ENCODE results near the gene SLC35F6. TPM values are rescaled to one million over a fixed set of nuclear protein-coding genes. Genes with fewer than 3 reads are reported as not detected.

Gene SLC35F6
- total RNA-seq, 1 experiment from 2014 or later = 10.3 TPM

DNA sequence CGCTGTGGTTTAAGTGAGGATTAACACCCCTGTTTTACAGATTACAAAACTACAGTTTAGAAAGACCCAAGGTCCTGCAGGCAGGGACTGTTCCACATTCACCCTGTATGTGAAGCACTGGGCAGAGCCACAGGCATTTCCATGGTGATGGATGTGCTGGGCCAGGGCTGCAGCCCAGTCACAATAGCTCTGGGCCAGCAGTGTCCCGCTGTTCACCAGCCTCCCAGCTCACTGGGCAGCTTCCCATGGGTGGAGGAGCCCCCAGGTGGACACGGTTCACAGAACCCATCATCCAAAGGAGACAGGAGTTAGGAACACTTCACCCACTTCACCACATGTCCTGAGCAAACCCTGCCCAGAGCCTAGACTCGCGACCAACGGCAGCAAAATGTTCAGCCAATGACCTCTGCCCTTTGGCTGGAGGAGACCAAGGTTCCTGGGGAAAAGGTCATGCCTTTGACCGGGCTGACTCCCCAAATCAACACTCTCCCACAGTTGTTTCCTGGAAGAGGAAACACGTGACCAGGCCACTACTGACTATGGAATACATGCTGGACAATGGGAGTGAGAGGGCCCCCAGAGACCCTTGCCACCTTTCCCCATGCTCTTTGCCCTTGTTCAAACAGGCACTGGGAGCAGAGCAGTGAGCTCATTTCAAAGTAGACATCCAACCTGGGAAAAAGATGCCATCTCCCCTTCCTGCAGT is 28.0 kb upstream of the SLC35F6 start:
- Mint-ChIP-seq H3K36me3 (no peaks in the 10 kb centered on the region), H3K27ac (no peak overlapping the region), H3K27me3 (ENCODE audit: low read depth) (no peaks in the 10 kb centered on the region), H3K4me3 (no peak overlapping the region), H3K9me3 (no peaks in the 10 kb centered on the region), H3K4me1 (no peaks in the 10 kb centered on the region)
- ChIA-PET CTCF (interaction anchor here (0.6 to 1.6 kb wide), 2 partner anchors 10 to 60 kb away, joined by 3 to 10 read pairs; no protein-coding TSS in a partner anchor), POLR2A (no interaction called here)
- DNase-seq (ENCODE audit: low spot score) (no peak), ATAC-seq (no peak)
- no peak for TF ChIP-seq USF2 (CRISPR knock-in tag; IDR thresholded peaks at IDR 0.05)
- no peak for TF ChIP-seq TCF7 (CRISPR knock-in tag; IDR thresholded peaks at IDR 0.05; ENCODE audit: low read depth)
- no peak for TF ChIP-seq GRHL2 (CRISPR knock-in tag; IDR thresholded peaks at IDR 0.05; ENCODE audit: insufficient replicate concordance, severe bottlenecking)
- no peak for TF ChIP-seq CREM (CRISPR knock-in tag; IDR thresholded peaks at IDR 0.05)
- no peak for TF ChIP-seq TEAD4 (CRISPR knock-in tag; IDR thresholded peaks at IDR 0.05)
- no peak for TF ChIP-seq IRF2 (CRISPR knock-in tag; IDR thresholded peaks at IDR 0.05; ENCODE audit: borderline replicate concordance, low read depth)
- TF ChIP-seq ELF4 (CRISPR knock-in tag; IDR thresholded peaks at IDR 0.05; ENCODE audit: low read depth) = no peak
- no peak for TF ChIP-seq E2F5 (CRISPR knock-in tag; IDR thresholded peaks at IDR 0.05)

DNA sequence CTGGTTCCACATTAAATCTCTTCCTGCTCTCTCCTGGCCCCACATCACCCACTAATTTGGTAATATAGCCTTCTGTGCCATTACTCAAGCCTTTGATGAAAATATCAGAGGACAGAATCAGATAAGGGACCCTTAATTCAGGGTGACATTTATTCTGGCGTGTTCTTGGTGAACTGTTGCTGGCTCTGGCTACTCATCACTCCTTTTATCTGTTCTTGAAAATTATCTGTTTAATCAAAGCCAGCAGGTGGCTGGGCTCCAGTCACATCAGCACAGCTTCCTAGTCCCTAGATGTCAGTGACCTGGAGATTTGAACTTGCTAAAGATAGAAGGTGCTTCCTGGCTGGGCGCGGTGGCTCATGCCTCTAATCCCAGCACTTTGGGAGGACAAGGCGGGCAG is 26.9 kb upstream of the SLC35F6 start:
- H3K4me3 Mint-ChIP-seq = no peak overlapping the region
- ATAC-seq = no peak
- no peaks in the 10 kb centered on the region for H3K36me3 Mint-ChIP-seq
- TF ChIP-seq GABPB1 (CRISPR knock-in tag; IDR thresholded peaks at IDR 0.05) = no peak
- TF ChIP-seq ZNF396 (CRISPR knock-in tag; IDR thresholded peaks at IDR 0.05; ENCODE audit: borderline replicate concordance) = no peak
- TF ChIP-seq ATF6 (CRISPR knock-in tag; IDR thresholded peaks at IDR 0.05) = no peak
- TF ChIP-seq CBFB (CRISPR knock-in tag; IDR thresholded peaks at IDR 0.05; ENCODE audit: low read depth) = no peak
- no peak for TF ChIP-seq ATF1 (CRISPR knock-in tag; IDR thresholded peaks at IDR 0.05)
- TF ChIP-seq OVOL2 (CRISPR knock-in tag; IDR thresholded peaks at IDR 0.05; ENCODE audit: borderline replicate concordance) = no peak
- TF ChIP-seq ZNF317 (CRISPR knock-in tag; IDR thresholded peaks at IDR 0.05; ENCODE audit: borderline replicate concordance, low read depth) = no peak
- no peak for TF ChIP-seq CREB1 (CRISPR knock-in tag; IDR thresholded peaks at IDR 0.05)
- TF ChIP-seq ZNF281 (CRISPR knock-in tag; IDR thresholded peaks at IDR 0.05) = no peak
- TF ChIP-seq TEAD1 (CRISPR knock-in tag; IDR thresholded peaks at IDR 0.05) = no peak
- TF ChIP-seq, protein P1, sequence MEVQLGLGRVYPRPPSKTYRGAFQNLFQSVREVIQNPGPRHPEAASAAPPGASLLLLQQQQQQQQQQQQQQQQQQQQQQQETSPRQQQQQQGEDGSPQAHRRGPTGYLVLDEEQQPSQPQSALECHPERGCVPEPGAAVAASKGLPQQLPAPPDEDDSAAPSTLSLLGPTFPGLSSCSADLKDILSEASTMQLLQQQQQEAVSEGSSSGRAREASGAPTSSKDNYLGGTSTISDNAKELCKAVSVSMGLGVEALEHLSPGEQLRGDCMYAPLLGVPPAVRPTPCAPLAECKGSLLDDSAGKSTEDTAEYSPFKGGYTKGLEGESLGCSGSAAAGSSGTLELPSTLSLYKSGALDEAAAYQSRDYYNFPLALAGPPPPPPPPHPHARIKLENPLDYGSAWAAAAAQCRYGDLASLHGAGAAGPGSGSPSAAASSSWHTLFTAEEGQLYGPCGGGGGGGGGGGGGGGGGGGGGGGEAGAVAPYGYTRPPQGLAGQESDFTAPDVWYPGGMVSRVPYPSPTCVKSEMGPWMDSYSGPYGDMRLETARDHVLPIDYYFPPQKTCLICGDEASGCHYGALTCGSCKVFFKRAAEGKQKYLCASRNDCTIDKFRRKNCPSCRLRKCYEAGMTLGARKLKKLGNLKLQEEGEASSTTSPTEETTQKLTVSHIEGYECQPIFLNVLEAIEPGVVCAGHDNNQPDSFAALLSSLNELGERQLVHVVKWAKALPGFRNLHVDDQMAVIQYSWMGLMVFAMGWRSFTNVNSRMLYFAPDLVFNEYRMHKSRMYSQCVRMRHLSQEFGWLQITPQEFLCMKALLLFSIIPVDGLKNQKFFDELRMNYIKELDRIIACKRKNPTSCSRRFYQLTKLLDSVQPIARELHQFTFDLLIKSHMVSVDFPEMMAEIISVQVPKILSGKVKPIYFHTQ (CRISPR knock-in tag; IDR thresholded peaks at IDR 0.05) = no peak
- TF ChIP-seq FOXK1 (CRISPR knock-in tag; IDR thresholded peaks at IDR 0.05) = no peak
- no peaks in the 10 kb centered on the region for H3K27me3 Mint-ChIP-seq (ENCODE audit: low read depth)
- H3K9me3 Mint-ChIP-seq = no peaks in the 10 kb centered on the region
- ChIA-PET CTCF (interaction anchor here (0.6 to 2.2 kb wide), 4 partner anchors 8 to 159 kb away, joined by 4 to 10 read pairs (median 4); no protein-coding TSS in a partner anchor), POLR2A (no interaction called here)
- no peak overlapping the region for H3K27ac Mint-ChIP-seq
- DNase-seq (ENCODE audit: low spot score) = no peak
- H3K4me1 Mint-ChIP-seq = no peaks in the 10 kb centered on the region
